GM19395 (cell line): ENCODE measurements around the gene ABI3.
"Not testable (repeated sequence)": the region's sequence is repeated elsewhere in the genome, so short reads cannot be mapped to it uniquely, and the experiment has no call there.

Experiments used
- ATAC-seq: cut with Tn5 transposase; IDR thresholded peaks from one replicate; pipeline ENCODE4 v1.9.1; 2021; ENCODE audit warnings: mild to moderate bottlenecking, moderate library complexity; ENCODE audit not compliant: unreplicated experiment

ABI3 gene, protein sequence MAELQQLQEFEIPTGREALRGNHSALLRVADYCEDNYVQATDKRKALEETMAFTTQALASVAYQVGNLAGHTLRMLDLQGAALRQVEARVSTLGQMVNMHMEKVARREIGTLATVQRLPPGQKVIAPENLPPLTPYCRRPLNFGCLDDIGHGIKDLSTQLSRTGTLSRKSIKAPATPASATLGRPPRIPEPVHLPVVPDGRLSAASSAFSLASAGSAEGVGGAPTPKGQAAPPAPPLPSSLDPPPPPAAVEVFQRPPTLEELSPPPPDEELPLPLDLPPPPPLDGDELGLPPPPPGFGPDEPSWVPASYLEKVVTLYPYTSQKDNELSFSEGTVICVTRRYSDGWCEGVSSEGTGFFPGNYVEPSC

DNA sequence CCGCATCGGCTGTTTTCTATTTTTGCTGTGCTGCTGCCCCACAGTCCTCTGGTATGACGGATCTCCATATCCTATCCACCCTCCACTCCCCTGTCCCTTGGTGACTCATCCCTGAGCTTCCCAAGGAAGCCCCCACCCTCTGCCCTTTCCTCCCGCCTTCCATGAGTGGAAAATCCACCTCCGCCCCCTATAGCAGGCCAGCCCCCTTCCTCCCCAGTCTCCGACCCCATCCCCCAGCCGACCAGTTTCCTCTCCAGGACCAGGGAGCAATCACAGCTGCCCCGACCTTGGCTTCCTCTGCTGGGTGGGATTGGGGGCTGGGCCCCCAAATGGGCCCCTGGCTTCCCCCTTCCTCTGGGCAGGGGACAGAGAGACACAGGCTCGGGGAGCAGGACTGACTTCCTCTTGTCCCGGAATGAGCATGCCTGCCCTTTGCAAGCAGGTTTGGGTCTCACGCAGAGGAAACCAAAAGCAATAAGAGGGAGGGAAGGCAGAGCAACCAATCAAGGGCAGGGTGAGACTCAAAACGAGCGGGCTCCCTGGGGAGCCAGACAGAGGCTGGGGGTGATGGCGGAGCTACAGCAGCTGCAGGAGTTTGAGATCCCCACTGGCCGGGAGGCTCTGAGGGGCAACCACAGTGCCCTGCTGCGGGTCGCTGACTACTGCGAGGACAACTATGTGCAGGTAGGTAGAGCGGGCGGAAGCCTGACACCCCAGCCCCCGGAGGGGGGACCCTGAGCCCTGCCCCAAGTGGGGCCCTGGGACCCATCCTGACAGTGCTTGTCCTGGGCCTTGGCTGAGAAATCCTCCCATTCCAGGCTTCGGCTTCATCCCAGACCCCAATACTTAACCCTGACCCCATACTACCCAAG, at the start of gene ABI3, which contains the start of gene GNGT2:
ABI3 (plus strand) TSS at position 550 of the 872 bp plus-strand sequence; CDS start at position 568, 18 bp downstream.
GNGT2 (minus strand) TSS at position 417 of the 872 bp plus-strand sequence. CDS start 3,152 bp downstream, outside the sequence.
- ATAC-seq, result peak; percentile 83

- ATAC-seq, result no peak
Observed at GRCh38 chr17:49162866-49163265, 47.6 kb upstream of the ABI3 start.

DNA sequence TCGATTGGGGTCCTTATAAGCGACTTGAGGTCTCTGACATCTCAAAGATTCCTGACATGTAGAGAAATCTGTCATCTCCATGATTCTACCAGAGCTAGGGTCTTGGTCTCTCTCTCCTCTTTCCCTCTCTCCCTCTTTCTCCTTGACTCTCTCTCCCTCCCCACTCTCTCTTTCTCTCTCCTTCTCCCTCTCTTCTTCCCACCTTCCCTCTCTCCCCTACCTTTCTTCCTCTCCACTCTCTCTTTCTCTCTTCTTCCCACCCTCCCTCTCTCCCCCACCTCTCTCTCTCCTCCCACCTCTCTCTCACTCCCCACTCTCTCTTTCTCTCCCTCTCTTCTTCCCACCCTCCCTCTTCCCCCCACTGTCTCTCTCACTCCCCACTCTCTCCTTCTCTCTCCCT, 45.4 kb upstream of the ABI3 start:
- ATAC-seq, result no peak

- no peak for ATAC-seq
Observed at GRCh38 chr17:49168706-49169105, 41.8 kb upstream of the ABI3 start.

- ATAC-seq, result no peak
Observed at GRCh38 chr17:49170216-49170615, 40.3 kb upstream of the ABI3 start.

DNA sequence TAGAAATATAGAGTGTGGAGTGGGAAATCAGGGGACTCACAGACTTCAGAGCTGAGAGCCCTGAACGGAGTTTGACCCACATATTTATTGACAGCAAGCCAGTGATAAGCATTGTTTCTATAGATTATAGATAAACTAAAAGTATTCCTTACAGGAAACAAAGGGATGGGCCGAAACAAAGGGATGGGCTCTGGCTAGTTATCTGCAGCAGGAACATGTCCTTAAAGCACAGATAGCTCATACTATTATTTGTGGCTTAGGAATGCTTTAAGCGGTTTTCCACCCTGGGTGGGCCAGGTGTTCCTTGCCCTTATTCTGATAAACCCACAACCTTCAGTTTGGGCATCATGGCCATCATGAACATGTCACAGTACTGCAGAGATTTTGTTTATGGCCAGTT, 39.8 kb upstream of the ABI3 start:
- ATAC-seq, result not testable (repeated sequence)

DNA sequence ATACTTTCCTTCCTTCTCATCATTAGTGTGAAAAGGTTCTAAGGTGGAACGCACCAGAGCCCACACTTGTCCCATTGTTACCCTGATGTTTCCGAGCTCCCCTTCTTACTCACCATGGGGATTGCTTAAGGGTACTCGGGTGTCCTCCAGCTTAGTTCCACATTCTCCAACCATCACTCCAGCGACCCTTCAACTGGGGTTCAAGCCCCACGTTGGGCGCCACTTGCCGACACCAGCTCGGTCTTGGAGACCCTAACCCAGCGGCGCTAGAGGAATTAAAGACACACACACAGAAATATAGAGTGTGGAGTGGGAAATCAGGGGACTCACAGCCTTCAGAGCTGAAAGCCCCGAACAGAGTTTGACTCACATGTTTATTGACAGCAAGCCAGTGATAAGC, 34.5 kb upstream of the ABI3 start:
- not testable (repeated sequence) for ATAC-seq

DNA sequence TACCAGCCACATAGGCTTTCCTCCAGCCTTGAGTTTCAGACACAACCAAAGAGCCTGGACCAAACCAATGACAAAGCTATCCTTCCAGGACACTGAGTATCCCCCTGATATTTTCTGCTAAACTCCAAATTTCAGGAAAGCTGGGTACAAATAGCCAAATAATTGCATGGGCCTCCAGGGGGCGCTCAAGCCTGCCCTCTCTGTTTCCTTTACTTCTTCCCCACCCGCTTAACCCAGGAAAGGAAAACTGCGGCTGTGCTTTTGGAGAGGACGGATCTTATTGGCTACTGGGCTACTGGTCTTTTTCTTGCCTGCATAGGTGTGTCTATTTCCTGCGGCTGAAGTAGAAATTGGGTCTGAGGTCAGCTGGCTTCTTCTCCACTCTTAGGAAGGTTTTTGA, 30.2 kb upstream of the ABI3 start:
- no peak for ATAC-seq

DNA sequence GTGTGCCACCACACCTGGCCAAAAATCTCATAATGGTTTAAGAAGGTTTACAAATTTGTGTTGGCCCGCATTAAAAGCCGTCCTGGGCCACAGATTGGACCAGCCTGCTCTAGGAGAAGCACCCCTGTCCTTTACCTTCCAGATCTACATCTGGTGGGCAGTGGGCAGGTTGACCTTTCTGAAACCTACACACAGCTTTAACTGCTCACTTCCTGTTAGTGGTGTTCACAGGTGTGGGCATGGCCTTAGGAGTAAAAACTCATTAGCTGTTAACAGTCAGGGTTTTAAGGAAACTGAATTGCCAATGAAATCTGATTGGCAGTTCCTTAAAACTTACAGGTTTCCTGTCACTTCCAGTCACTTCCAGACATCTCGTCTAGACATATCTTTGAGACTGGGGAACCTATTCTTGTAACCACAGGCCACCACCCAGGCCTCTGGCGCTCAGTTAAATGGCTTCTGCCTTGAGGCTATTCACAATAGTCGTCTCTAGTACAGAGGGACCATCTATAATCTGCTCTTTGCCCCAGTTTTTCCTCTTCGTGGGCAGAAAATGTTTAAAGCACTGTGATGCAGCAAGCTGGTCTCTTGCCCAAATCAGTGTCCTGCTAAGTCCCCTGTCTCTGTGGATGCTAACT, 29.4 kb upstream of the ABI3 start:
- ATAC-seq, result no peak

GRCh38 chr17:49183341-49183740, 27.2 kb upstream of the ABI3 start:
- ATAC-seq, result no peak

GRCh38 chr17:49183801-49184200, 26.7 kb upstream of the ABI3 start:
- ATAC-seq, result no peak

DNA sequence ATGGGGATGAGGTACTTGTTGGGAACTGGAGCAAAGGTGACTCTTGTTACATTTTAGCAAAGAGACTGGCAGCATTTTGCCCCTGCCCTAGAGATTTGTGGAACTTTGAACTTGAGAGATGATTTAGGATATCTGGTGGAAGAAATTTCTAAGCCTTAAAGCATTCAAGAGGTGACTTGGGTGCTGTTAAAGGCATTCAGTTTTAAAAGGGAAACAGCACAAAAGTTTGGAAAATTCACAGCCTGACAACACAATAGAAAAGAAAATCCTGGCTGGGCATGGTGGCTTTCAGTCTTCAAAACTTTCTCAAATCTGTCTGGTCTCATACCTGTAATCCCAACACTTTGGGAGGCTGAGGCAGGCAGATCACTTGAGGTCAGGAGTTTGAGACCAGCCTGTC, 26.0 kb upstream of the ABI3 start:
- not testable (repeated sequence) for ATAC-seq

DNA sequence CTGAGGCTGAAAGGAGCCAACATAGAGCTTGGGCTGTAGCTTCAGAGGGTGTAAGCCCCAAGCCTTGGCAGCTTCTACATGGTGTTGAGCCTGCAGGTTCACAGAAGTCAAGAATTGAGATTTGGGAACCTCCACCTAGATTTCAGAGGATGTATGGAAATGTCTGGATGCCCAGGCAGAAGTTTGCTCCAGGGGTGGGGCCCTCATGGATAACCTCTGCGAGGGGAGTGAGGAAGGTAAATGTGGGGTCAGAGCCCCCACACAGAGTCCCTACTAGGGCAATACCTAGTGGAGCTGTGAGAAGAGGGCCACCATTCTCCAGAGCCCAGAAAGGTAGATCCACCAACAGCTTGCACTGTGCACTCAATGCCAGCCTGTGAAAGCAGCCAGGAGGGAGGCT, 25.1 kb upstream of the ABI3 start:
- not testable (repeated sequence) for ATAC-seq

DNA sequence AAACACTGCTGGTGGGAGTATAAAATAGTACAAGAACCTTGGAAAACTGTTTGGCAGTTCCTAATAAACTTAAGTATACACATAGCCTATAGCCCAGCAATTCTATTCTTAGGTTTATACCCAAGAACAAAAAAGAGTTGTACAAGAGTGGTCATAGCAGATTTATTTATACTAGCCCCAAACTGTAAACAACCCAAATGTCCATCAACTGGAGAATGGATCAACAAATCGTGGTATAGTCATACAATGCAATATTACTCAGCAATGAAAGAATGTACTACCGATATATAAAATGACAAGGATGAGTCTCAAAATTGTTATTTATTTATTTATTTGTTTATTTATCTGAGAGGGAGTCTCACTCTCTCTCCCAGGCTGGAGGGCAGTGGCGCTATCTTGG, 23.2 kb upstream of the ABI3 start:
- no peak for ATAC-seq

DNA sequence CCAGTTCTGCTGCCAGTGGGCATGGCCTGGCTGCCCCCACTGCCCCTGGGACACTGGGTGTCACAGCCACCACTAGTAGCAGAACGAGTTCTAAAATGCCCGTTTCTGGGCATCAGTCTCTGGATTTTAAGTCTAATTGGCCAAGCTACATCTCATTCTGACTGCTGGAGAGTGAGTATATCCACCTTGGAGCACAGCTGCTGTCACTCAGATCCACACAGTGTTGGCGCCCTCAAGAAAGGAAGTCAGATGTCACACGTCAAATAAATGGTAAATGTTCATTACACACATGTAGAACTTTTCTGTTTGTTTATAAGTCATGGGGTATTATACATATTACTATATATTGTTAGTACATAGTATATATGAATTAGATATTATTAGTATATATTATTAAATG, 19.6 kb upstream of the ABI3 start:
- no peak for ATAC-seq

DNA sequence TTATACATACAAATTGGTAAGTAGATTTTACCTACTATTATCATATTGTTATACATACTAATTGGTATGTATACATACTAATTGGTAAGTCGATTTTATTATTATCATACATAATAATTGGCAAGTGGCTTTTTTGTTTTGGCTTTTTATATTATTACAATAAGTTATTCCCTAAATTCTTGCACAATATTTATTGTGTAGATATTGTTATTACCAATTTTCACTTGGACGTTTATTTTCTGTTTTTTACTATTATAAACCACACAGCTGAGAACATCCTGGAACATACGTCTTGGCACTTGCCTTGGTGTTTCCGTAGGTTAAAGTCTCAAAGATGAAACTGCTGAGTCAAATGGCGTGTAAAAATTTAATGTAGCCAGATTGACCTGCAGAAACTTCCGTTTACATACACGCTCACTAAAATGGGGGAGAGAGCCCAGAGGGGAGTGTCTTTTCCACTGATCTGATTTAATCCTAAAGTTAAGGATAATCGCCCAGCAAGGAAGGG, 19.0 kb upstream of the ABI3 start:
- peak; percentile 18 for ATAC-seq

DNA sequence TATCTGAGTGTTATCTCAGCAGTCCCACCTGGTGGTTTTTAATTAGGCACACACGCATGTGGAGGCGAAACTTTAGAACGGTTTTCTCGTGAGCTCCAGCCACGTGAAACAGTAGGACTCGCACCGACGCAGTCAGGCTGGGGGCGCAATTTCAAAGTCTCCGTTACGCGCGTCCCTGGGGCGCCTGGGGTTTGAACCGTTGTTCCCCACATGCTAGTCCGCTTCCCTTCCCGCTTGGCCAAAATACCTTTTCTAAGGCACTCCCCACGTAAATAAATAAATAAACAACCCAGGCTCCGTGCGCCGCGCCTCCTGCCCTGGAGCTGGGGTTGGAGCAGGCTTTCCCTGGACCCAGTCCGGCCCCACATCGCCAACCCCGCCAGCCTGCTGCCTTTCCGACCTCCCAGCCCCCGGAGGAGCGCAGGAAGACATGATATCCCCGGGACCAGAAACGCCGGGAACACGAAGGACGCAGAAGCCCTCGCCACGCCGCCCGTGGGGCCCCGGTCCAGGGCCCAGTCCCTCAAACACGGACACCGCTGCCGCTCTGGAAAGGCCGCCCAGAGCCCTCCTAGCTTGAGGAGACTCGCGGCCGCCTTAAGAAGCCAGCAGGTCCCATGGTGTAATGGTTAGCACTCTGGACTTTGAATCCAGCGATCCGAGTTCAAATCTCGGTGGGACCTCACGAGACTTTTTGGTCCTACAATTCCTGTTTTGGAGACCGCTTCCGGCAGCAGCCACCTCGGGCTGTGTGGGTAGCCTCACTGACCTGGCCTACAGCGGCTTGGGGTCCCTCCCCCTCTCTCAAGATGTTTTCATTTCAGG, 18.4 kb upstream of the ABI3 start:
- peak; percentile 58 for ATAC-seq

DNA sequence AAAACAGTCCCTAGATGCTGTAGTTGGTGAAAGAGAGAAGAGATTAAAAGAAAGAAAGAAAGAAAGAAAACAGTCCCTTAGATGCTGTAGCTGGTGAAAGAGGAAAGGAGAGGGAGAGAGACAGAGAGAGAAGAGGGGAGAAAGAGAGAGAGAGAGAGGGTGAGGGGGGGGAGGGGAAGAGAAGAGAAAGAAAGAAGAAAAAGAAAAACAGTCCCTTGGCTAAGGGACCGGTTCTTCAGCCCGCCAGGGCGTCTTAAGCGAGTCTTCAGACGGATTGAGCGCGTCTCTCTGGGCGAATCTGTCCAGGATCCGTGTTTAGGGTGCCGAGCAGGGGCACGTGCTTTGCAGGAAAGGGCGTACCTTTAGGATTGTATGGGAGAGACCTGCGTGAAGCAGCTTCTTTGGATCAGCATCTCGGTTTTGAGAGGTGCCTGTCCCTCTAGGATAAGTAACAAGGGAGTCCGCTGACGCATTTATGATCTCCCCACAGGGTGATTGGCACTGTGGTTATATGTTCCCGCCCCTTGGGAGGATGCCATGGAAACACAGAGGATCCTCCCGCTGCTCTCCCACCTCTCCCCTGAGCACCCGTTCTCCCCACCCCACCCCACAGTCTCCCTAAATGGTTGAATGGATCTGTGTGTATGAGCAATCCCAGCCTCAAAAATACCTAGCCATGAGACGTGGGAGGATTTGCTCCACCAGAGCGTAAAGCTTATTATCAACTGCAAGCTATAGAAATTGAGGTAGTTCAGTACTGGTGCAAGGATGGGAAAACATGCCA, 16.8 kb upstream of the ABI3 start:
- ATAC-seq, result no peak

GRCh38 chr17:49194297-49194607, 16.3 kb upstream of the ABI3 start:
- no peak for ATAC-seq

GRCh38 chr17:49195751-49196150, 14.8 kb upstream of the ABI3 start:
- ATAC-seq, result no peak
